NB4 (cell line): ENCODE measurements around the gene U2AF1.
"Not testable (repeated sequence)": the region's sequence is repeated elsewhere in the genome, so short reads cannot be mapped to it uniquely, and the experiment has no call there.

ENCODE experiments used
- POLR2A ChIP-seq: IDR thresholded peaks from 2 replicates; pipeline ENCODE4 v1.6.1; 2011; ENCODE audit warnings: mild to moderate bottlenecking; ENCODE audit not compliant: insufficient read length; ENCODE audit errors: extremely low read depth
- TF ChIP-seq, protein P1 (sequence below): IDR thresholded peaks from one replicate; pipeline ENCODE4 v1.5.1; 2012; ENCODE audit warnings: low read depth, low read length
- TF ChIP-seq, protein P2 (sequence below): IDR thresholded peaks from 2 replicates; pipeline ENCODE4 v1.6.1; 2011; ENCODE audit warnings: low read depth, low read length

DNA sequence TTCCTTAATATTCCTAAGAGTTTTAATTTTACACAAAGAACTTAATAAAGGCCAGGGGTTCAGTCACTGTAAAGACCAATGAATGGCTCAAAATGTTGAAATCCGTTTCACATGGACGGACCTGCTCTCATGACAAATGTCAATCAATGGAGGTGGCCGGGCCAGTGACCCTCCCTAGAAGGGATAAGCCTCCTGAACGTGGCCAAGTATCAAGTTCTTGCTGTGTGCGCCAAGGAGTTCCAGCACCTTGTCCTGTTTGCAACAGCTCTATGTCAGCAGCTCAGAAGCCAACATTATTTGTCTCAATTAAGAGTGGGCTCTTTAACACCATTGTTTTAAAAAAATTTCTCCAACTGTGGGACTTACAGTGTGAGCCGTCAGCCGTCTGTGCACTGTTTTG, 6.4 kb downstream of the U2AF1 start:
- TF ChIP-seq, protein P1, sequence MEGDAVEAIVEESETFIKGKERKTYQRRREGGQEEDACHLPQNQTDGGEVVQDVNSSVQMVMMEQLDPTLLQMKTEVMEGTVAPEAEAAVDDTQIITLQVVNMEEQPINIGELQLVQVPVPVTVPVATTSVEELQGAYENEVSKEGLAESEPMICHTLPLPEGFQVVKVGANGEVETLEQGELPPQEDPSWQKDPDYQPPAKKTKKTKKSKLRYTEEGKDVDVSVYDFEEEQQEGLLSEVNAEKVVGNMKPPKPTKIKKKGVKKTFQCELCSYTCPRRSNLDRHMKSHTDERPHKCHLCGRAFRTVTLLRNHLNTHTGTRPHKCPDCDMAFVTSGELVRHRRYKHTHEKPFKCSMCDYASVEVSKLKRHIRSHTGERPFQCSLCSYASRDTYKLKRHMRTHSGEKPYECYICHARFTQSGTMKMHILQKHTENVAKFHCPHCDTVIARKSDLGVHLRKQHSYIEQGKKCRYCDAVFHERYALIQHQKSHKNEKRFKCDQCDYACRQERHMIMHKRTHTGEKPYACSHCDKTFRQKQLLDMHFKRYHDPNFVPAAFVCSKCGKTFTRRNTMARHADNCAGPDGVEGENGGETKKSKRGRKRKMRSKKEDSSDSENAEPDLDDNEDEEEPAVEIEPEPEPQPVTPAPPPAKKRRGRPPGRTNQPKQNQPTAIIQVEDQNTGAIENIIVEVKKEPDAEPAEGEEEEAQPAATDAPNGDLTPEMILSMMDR: not testable (repeated sequence)
- TF ChIP-seq, protein P2, sequence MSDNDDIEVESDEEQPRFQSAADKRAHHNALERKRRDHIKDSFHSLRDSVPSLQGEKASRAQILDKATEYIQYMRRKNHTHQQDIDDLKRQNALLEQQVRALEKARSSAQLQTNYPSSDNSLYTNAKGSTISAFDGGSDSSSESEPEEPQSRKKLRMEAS: not testable (repeated sequence)
- TF ChIP-seq POLR2A: not testable (repeated sequence)
